GM12872 (cell line): ENCODE data around the gene LGALS3BP.

ENCODE experiments used
- CTCF ChIP-seq: IDR thresholded peaks from 3 replicates; pipeline ENCODE4 v1.5.1; 2011; ENCODE audit warnings: low read depth, mild to moderate bottlenecking, low read length, moderate library complexity; ENCODE audit not compliant: insufficient read depth

The LGALS3BP gene

GRCh38 chr17:78958641-78959127, 21.0 kb downstream of the LGALS3BP start:
- TF ChIP-seq CTCF = no peak

- no peak for TF ChIP-seq CTCF
These were observed 22.6 kb downstream of the LGALS3BP start for GRCh38 chr17:78957128-78957527.

GRCh38 chr17:78956254-78956653, 23.5 kb downstream of the LGALS3BP start:
- TF ChIP-seq CTCF = no peak

GRCh38 chr17:78954684-78955083, 25.0 kb downstream of the LGALS3BP start:
- TF ChIP-seq CTCF = no peak

- no peak for TF ChIP-seq CTCF
These were observed 26.1 kb downstream of the LGALS3BP start for GRCh38 chr17:78953356-78954350.

- no peak for TF ChIP-seq CTCF
These were observed 27.0 kb downstream of the LGALS3BP start for GRCh38 chr17:78952706-78953105.

- TF ChIP-seq CTCF = no peak
These were observed 27.7 kb downstream of the LGALS3BP start for GRCh38 chr17:78951967-78952551.
